Measurements from ENCODE around the gene SULF2. TPM values are rescaled to one million over a fixed set of nuclear protein-coding genes. Genes with fewer than 3 reads are reported as not detected.

Gene SULF2
- total and polyA plus RNA-seq, 2 of the 4 experiments (the other 2 are of a cell fraction) = 0.54 to 0.77 TPM

- in situ Hi-C loops (cut with MboI; ENCODE audit: low sequenced_read_pairs) (no loop called here), dilution Hi-C loops (cut with HindIII; ENCODE audit: low sequenced_read_pairs, unreplicated experiment) (no loop called here), intact Hi-C loops (cut with micrococcal nuclease) (no loop called here)
- H2AFZ ChIP-seq (replicated peaks; ENCODE audit: low read length, poor library complexity) = no peak overlapping the region
- H3K4me1 ChIP-seq (ENCODE audit: control insufficient read depth, insufficient read depth, low read length) = no peaks in the 10 kb centered on the region
- H3K23ac ChIP-seq (ENCODE audit: low read depth, low read length) = no peak overlapping the region
- no peak for TF ChIP-seq RAD21 (IDR thresholded peaks at IDR 0.05; ENCODE audit: low read length)
- no peak for TF ChIP-seq POLR2A (IDR thresholded peaks at IDR 0.05; ENCODE audit: low read depth, low read length)
- TF ChIP-seq NFE2L2 (IDR thresholded peaks at IDR 0.05; ENCODE audit: low read depth, low read length) = no peak
- TF ChIP-seq, protein P1, sequence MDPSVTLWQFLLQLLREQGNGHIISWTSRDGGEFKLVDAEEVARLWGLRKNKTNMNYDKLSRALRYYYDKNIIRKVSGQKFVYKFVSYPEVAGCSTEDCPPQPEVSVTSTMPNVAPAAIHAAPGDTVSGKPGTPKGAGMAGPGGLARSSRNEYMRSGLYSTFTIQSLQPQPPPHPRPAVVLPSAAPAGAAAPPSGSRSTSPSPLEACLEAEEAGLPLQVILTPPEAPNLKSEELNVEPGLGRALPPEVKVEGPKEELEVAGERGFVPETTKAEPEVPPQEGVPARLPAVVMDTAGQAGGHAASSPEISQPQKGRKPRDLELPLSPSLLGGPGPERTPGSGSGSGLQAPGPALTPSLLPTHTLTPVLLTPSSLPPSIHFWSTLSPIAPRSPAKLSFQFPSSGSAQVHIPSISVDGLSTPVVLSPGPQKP (IDR thresholded peaks at IDR 0.05; ENCODE audit: borderline replicate concordance, low read depth, low read length) = no peak
- TF ChIP-seq, protein P2, sequence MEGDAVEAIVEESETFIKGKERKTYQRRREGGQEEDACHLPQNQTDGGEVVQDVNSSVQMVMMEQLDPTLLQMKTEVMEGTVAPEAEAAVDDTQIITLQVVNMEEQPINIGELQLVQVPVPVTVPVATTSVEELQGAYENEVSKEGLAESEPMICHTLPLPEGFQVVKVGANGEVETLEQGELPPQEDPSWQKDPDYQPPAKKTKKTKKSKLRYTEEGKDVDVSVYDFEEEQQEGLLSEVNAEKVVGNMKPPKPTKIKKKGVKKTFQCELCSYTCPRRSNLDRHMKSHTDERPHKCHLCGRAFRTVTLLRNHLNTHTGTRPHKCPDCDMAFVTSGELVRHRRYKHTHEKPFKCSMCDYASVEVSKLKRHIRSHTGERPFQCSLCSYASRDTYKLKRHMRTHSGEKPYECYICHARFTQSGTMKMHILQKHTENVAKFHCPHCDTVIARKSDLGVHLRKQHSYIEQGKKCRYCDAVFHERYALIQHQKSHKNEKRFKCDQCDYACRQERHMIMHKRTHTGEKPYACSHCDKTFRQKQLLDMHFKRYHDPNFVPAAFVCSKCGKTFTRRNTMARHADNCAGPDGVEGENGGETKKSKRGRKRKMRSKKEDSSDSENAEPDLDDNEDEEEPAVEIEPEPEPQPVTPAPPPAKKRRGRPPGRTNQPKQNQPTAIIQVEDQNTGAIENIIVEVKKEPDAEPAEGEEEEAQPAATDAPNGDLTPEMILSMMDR (conservative IDR thresholded peaks at IDR 0.05; ENCODE audit: low read depth, low read length) = no peak
- H4K91ac ChIP-seq (ENCODE audit: insufficient read depth, low read depth, low read length) = no peak overlapping the region
- H2BK15ac ChIP-seq (ENCODE audit: low read depth, low read length) = no peak overlapping the region
- no peak overlapping the region for H4K5ac ChIP-seq (ENCODE audit: low read depth, low read length)
- ChIA-PET CTCF (no interaction called here), POLR2A (ENCODE audit: unreplicated experiment) (no interaction called here)
- DNase-seq = no peak
- 94% methylated on average over 9 of the region's 18 CpGs; no CpG with 5 or more reads in 1 of the 2 experiments for WGBS, 2 experiments (ENCODE audit: extremely low coverage in 2 of 2, insufficient read length in 1 of 2)
- H3K4me3 ChIP-seq (ENCODE audit: insufficient read depth, low read depth, low read length) = no peak overlapping the region
- no peak overlapping the region for H3K4ac ChIP-seq (ENCODE audit: low read depth, low read length)
- no peak overlapping the region for H2BK5ac ChIP-seq (ENCODE audit: low read depth, low read length, poor library complexity, severe bottlenecking)
- H2BK20ac ChIP-seq (ENCODE audit: low read depth, low read length) = no peak overlapping the region
- no peaks in the 10 kb centered on the region for H3K79me1 ChIP-seq (ENCODE audit: low read depth in 1 of 2, low read length in 2 of 2)
- H4K8ac ChIP-seq (ENCODE audit: low read depth in 2 of 2, low read length in 2 of 2) = no peak overlapping the region
- H3K9me1 ChIP-seq (ENCODE audit: insufficient read depth, low read length) = no peaks in the 10 kb centered on the region
- no peak overlapping the region for H3K27ac ChIP-seq (ENCODE audit: insufficient read depth, low read length)
- H3K9ac ChIP-seq (ENCODE audit: low read depth, low read length) = no peak overlapping the region
- H4K20me1 ChIP-seq (ENCODE audit: insufficient read depth, low read length) = no peaks in the 10 kb centered on the region
- no peak overlapping the region for H3K4me2 ChIP-seq (ENCODE audit: low read depth, low read length)
- no peak overlapping the region for H3K14ac ChIP-seq (replicated peaks; ENCODE audit: low read depth, low read length)
- no peak for ATAC-seq (ENCODE audit: low read depth)
- no peak overlapping the region for H3K56ac ChIP-seq (ENCODE audit: extremely low read depth, insufficient read depth, low read length)
- H2BK120ac ChIP-seq (ENCODE audit: low read depth, low read length) = no peak overlapping the region
- no peaks in the 10 kb centered on the region for H3K9me3 ChIP-seq (ENCODE audit: control insufficient read depth, insufficient read depth, low read length)
- H3K27me3 ChIP-seq (ENCODE audit: control insufficient read depth, insufficient read depth, low read length) = peaks cover 4% of the 10 kb centered on the region; the same call in 1 of the 2 replicates
- no peak overlapping the region for H2AK5ac ChIP-seq (ENCODE audit: low read depth, low read length)
- H3K18ac ChIP-seq (ENCODE audit: low read depth, low read length) = no peak overlapping the region
- no TSS peak for BruUV-seq (replicated peaks)
- no peak overlapping the region for H2AK9ac ChIP-seq (replicated peaks; ENCODE audit: low read depth, low read length, poor library complexity)
- H3K36me3 ChIP-seq (ENCODE audit: control insufficient read depth, insufficient read depth, low read length) = no peaks in the 10 kb centered on the region
Observed at GRCh38 chr20:47802226-47802920, 17.1 kb upstream of the SULF2 start.

Data from IMR-90 (cell line).